Lower lobe of right lung (tissue), 2 donors: ENCODE data around the gene ASB1. TPM values are rescaled to one million over a fixed set of nuclear protein-coding genes. Genes with fewer than 3 reads are reported as not detected.

Experiments used
- ATAC-seq, 2 donors: fragments of 200-7000 bp; cut with Tn5 transposase; one replicate each; pipeline ENCODE4 v1.9.1; 2020 to 2022; ENCODE audit warnings: mild to moderate bottlenecking in 2 of 2, moderate library complexity in 2 of 2
- DNase-seq: peaks from one replicate; pipeline ENCODE4 v3.0.0-alpha.2; 2020
- H3K27ac ChIP-seq: fragments of 200-600 bp; one replicate; pipeline ENCODE4 v1.8.0; 2022
- H3K27me3 ChIP-seq: fragments of 200-600 bp; one replicate; pipeline ENCODE4 v1.8.0; 2022; ENCODE audit warnings: low read depth
- H3K36me3 ChIP-seq: fragments of 200-600 bp; one replicate; pipeline ENCODE4 v1.8.0; 2022; ENCODE audit warnings: mild to moderate bottlenecking
- H3K4me1 ChIP-seq: fragments of 200-600 bp; one replicate; pipeline ENCODE4 v1.8.0; 2022
- H3K4me3 ChIP-seq: fragments of 200-600 bp; one replicate; pipeline ENCODE4 v1.8.0; 2022; ENCODE audit warnings: mild to moderate bottlenecking
- H3K9me3 ChIP-seq: fragments of 200-600 bp; one replicate; pipeline ENCODE4 v1.8.0; 2022
- intact Hi-C: fragments of 100-400 bp; cut with DNase I; formaldehyde crosslinking; loops from one replicate; pipeline ENCODE4 v1.11.0; 2022
- total RNA-seq: library from RNA; stranded (reverse); fragmentation: NEBNext Ultra II Directional; extraction: Animal tissue kit (Norgen Biotek cat#: 25700); gene quantifications from one replicate; pipeline ENCODE4 v1.2.1, GENCODE V29; 2021
- TF ChIP-seq, protein P1 (sequence below): fragments of 200-600 bp; IDR thresholded peaks from one replicate; pipeline ENCODE4 v1.8.0; 2022; ENCODE audit warnings: antibody characterized with exemption, mild to moderate bottlenecking
- donor health status: DM: no; HTN: yes; CAD: no; lungs with severe emphysema.

ASB1 gene
- total RNA-seq, 1 donor from 2014 or later: 20.7 TPM

DNA sequence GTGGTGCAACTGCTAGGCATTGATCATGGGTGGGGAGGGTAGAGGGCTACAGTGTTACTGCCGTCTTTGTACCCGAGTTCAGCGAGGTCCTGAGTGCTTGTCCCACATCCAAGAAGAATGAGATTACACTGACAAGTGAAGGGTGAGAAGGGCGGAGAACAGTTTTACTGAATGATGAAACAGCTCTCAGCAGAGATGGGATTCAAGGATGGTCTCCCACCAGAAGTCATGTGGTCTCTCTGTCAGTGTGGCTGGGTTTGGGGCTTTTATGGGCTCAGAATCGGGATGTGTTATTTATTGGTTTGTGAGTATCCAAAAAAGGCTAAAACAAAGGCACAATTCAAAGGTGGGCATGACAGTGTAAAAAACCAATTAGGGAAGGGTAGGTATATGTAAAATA is 10.8 kb upstream of the ASB1 start:
- TF ChIP-seq, protein P1, sequence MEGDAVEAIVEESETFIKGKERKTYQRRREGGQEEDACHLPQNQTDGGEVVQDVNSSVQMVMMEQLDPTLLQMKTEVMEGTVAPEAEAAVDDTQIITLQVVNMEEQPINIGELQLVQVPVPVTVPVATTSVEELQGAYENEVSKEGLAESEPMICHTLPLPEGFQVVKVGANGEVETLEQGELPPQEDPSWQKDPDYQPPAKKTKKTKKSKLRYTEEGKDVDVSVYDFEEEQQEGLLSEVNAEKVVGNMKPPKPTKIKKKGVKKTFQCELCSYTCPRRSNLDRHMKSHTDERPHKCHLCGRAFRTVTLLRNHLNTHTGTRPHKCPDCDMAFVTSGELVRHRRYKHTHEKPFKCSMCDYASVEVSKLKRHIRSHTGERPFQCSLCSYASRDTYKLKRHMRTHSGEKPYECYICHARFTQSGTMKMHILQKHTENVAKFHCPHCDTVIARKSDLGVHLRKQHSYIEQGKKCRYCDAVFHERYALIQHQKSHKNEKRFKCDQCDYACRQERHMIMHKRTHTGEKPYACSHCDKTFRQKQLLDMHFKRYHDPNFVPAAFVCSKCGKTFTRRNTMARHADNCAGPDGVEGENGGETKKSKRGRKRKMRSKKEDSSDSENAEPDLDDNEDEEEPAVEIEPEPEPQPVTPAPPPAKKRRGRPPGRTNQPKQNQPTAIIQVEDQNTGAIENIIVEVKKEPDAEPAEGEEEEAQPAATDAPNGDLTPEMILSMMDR: no peak
- intact Hi-C loops: no loop called here
- no peaks in the 10 kb centered on the region for H3K27me3 ChIP-seq
- ATAC-seq (no peak), DNase-seq (no peak)
- no peaks in the 10 kb centered on the region for H3K9me3 ChIP-seq
- H3K4me1 ChIP-seq: no peaks in the 10 kb centered on the region
- no peaks in the 10 kb centered on the region for H3K36me3 ChIP-seq
- H3K4me3 ChIP-seq: no peak overlapping the region
- H3K27ac ChIP-seq: no peak overlapping the region

DNA sequence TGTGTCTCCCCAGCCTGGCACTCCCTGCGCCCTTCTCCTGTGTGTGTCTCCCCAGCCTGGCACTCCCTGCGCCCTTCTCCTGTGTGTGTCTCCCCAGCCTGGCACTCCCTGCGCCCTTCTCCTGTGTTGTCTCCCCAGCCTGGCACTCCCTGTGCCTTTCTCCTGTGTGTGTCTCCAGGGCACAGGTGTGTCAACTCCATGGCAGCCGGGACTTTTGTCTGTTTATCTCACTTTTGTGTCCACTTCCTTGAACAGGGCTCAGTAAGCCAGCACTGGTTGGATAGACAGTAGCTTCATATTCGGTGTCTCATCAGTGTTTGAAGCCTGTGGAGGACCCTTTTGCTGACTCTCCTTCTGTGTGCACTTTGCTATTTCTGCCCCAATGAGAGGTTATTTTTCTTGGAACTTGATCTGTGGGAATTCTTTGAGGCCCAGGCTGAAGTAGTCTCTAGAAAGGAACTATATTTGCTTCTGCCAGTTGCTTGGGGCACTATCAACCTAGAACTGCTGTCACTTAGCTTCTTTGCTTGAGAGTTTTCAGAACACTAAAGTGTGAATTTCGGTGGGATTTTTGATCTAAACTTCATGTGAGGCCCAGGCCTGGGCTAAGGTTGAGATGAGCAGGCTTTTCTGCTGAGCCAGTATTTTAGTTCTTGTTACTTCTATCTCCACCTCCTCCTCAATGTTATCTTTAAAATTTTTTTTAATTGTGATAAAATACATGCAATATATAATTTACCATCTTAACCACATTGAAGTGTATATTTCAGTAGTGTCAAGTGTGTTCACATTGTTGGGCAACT is 8.3 kb upstream of the ASB1 start:
- Histone ChIP-seq H3K9me3 (no peaks in the 10 kb centered on the region), H3K4me3 (no peak overlapping the region), H3K27me3 (no peaks in the 10 kb centered on the region), H3K36me3 (no peaks in the 10 kb centered on the region), H3K4me1 (no peaks in the 10 kb centered on the region), H3K27ac (no peak overlapping the region)
- TF ChIP-seq, protein P1: no peak
- DNase-seq (no peak), ATAC-seq (no peak)
- intact Hi-C loops: no loop called here

DNA sequence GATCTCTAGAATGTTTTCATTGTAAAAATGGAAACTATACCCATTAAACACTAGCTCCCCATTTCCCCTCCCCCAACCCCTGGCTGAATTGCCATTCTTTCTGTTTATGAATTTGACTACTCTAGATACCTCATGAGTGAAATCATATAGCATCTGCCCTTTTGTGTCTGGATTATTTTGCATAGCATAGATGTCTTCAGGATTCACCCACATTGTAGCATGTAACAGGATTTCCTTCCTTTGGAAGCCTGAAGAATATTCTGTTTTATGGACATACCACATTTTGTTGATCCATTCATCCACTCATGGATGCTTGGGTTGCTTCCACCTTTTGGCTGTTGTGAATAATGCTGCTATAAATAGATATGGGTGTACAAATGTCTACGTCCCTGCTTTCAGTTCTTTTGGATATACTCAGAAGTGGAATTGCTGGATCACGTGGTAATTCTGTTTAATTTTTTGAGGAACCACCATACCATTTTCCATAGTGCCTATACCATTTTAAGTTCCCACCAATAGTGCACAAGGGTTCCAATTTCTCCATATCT is 7.7 kb upstream of the ASB1 start:
- intact Hi-C loops: no loop called here
- no peak for ATAC-seq
- Histone ChIP-seq H3K4me1 (no peaks in the 10 kb centered on the region), H3K27me3 (no peaks in the 10 kb centered on the region), H3K4me3 (no peak overlapping the region), H3K36me3 (no peaks in the 10 kb centered on the region), H3K9me3 (no peaks in the 10 kb centered on the region), H3K27ac (no peak overlapping the region)
- no peak for DNase-seq
- TF ChIP-seq, protein P1: no peak

DNA sequence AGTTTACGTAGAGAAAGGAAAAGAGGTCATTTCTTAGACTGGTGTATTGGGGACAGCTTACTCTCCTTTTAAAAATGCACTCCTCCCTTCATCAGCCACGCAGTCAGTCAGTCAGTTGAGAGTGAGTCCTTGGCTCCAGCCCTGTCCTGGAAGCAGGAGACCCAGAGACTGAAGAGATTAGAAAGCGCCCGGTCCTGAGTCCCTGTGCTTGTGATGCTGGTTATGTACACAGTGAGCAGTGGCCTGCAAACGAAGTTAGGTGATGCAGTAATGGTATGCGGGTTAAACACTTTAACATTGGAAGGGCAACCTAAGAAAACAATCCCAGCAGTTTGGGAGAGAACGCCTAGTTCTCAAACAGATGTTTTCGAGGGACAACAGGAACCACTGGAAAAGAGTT is 6.3 kb upstream of the ASB1 start:
- no peak overlapping the region for H3K4me3 ChIP-seq
- ATAC-seq (no peak), DNase-seq (no peak)
- no peaks in the 10 kb centered on the region for H3K36me3 ChIP-seq
- no peaks in the 10 kb centered on the region for H3K27me3 ChIP-seq
- no peaks in the 10 kb centered on the region for H3K9me3 ChIP-seq
- H3K27ac ChIP-seq: no peak overlapping the region
- intact Hi-C loops: no loop called here
- peaks cover under 1% of the 10 kb centered on the region for H3K4me1 ChIP-seq
- TF ChIP-seq, protein P1: no peak

DNA sequence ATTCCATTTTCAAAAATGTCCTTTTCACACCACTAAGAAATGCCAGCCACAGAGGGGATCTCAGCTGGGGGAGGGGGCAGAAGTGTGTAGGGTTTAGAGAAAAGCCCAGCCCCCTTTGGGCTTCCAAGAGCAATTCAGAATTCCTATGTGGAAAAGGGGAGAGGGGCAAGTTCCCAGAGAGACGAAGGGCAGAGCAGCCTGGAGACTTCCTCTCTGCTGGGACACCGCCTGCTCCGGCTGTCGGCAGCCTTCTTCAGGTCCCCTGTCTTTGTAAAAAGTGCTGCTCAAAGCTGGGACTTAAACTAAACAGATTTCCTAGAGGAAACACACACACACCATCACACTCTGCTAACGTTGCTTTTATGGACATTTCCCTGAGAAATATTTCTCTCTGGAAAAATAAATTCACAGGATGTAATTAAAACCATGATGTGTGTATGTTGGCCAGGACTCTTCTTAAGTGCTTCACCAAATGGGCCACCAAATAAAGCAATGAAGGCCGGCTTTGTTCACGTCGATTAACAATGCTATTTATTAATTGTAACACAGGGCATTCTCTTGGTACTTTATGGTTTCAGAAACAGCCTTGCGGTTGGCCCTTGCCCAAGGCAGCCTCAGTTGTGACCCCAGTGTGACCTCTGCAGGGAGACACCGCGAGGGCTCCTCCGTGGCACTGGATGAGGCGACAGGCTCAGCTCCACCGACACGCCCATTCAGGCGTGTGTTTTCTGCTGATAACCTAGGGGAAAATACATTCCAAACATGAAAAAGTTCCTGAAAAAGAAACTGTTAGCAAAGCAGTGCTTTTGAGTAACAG is 5.6 kb upstream of the ASB1 start:
- peaks cover 6% of the 10 kb centered on the region for H3K4me1 ChIP-seq
- ATAC-seq (no peak), DNase-seq (no peak)
- H3K36me3 ChIP-seq: no peaks in the 10 kb centered on the region
- TF ChIP-seq, protein P1: no peak
- no peak overlapping the region for H3K4me3 ChIP-seq
- no peaks in the 10 kb centered on the region for H3K27me3 ChIP-seq
- H3K9me3 ChIP-seq: no peaks in the 10 kb centered on the region
- no peak overlapping the region for H3K27ac ChIP-seq
- intact Hi-C loops: no loop called here
